ENCODE data around the gene ATP11A.
A peak's percentile ranks its signal among the peaks of the same experiment; 100 is the strongest.

The ATP11A gene

DNA sequence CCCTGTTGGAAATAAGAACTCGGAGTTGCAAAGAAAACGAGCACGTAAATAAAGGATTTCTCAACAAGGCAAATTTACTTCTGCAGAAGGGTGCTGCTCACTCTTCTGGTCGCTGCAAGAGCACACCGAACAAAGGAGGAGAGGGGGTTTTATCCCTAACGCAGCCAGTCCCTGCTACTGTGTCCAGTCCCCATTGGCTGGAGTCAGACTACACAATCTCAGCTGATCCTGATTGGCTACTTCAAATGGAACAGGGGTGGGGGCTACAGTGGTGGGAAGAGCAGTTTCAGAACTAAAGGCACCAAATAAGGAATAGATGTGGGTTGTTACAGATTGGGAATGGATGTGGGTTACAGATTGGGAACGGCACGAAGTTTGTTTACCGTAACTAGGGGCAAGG is 215.2 kb downstream of the ATP11A start:
- H3K9me3 ChIP-seq (ENCODE audit: insufficient read depth, low read depth, low read length), result peaks cover 15% of the 10 kb centered on the region
- no peak overlapping the region for H3K27ac ChIP-seq (ENCODE audit: low read length)
- peaks cover 15% of the 10 kb centered on the region for H3K36me3 ChIP-seq (ENCODE audit: insufficient read depth, low read depth, low read length)
- H3K4me1 ChIP-seq (ENCODE audit: insufficient read depth, low read length), result peaks cover 31% of the 10 kb centered on the region; the same call in 1 of the 2 replicates
- no peak overlapping the region for H3K4me3 ChIP-seq (ENCODE audit: low read length)
- no peaks in the 10 kb centered on the region for H3K27me3 ChIP-seq (ENCODE audit: insufficient read depth, low read length)
- no peak overlapping the region; the same call in 1 of the 2 replicates for H3K9ac ChIP-seq (ENCODE audit: low read depth, low read length)

DNA sequence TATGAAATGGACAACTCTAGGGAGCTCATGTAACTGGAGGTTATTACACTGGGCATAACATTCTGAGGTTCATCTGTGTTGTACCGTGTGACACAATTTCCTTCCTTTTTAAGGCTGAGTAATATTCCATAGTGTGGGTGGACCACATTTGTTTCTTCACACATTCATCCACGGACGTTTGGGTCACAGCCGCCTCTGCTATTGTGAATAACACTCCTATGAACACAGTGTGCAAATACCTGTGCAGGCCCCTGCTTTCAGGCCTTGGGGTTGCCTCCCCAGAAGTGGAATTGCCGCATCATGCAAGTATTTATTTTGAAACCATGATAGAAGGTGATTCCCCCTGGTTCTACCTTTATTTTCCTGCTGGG is 215.8 kb downstream of the ATP11A start:
- Histone ChIP-seq H3K36me3 (ENCODE audit: insufficient read depth, low read depth, low read length) (peaks cover 15% of the 10 kb centered on the region), H3K9me3 (ENCODE audit: insufficient read depth, low read depth, low read length) (peaks cover 15% of the 10 kb centered on the region), H3K27me3 (ENCODE audit: insufficient read depth, low read length) (no peaks in the 10 kb centered on the region), H3K9ac (ENCODE audit: low read depth, low read length) (peak overlapping the region; percentile 34; the same call in 1 of the 2 replicates), H3K4me3 (ENCODE audit: low read length) (peak overlapping the region; percentile 5; the same call in 1 of the 2 replicates), H3K27ac (ENCODE audit: low read length) (peak overlapping the region; percentile 37), H3K4me1 (ENCODE audit: insufficient read depth, low read length) (peaks cover 31% of the 10 kb centered on the region; the same call in 1 of the 2 replicates)

DNA sequence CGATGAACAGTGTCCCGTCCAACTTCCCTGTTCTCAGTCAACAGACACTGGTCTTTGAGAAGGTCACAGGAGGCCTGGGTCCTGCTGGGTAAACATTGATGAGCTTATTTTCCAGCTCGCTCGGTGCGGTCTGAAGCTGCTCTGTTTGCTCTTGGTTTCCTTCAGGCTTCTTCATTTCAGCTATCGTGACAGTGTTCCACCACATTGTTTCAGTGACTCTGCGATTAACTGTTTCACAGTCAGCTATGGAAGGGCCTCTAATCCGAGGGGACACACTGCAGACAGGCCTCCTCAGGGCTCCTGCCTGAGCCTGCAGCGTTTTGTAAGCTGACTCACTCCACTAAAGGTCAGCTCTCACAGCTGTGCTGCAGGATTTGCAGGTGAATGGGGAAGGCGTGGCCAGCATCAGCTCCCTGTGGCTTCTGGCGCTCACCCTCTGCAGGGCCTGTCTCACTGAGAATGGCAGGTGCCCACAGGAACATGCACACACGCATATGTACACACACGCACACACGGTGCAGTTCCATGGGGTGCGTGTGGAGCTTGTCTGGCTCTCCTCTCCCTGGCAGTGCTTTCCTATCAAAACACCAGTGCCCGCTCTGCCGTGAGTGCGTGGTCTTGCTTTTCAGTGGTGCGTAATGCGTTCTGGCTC is 216.3 kb downstream of the ATP11A start:
- peaks cover 28% of the 10 kb centered on the region; the same call in 1 of the 2 replicates for H3K4me1 ChIP-seq (ENCODE audit: insufficient read depth, low read length)
- H3K9me3 ChIP-seq (ENCODE audit: insufficient read depth, low read depth, low read length), result peaks cover 15% of the 10 kb centered on the region
- peaks cover 15% of the 10 kb centered on the region for H3K36me3 ChIP-seq (ENCODE audit: insufficient read depth, low read depth, low read length)
- peak overlapping the region; percentile 5; the same call in 1 of the 2 replicates for H3K4me3 ChIP-seq (ENCODE audit: low read length)
- H3K9ac ChIP-seq (ENCODE audit: low read depth, low read length), result peak overlapping the region; percentile 34; the same call in 1 of the 2 replicates
- H3K27ac ChIP-seq (ENCODE audit: low read length), result peak overlapping the region; percentile 37
- H3K27me3 ChIP-seq (ENCODE audit: insufficient read depth, low read length), result no peaks in the 10 kb centered on the region

DNA sequence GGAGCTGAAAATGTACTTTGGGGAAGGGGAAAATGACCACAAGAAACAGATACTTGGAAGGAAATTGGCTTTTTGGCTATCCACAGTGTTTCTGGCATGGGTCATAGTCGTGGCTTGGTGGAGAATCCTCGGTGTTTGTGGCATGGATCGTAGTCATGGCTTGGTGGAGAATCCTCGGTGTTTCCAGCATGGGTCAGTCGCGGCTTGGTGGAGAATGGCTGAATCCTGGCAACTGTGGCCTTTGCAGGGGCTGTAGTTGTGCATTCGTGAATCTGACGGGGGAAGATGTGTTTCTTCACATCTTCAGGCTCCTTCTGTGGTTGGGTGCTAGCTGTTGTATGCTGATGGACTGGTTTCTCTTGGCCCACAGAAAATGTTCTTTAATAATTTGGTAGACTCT is 217.4 kb downstream of the ATP11A start:
- Histone ChIP-seq H3K36me3 (ENCODE audit: insufficient read depth, low read depth, low read length) (peaks cover 15% of the 10 kb centered on the region), H3K9me3 (ENCODE audit: insufficient read depth, low read depth, low read length) (peaks cover 15% of the 10 kb centered on the region), H3K4me3 (ENCODE audit: low read length) (no peak overlapping the region), H3K9ac (ENCODE audit: low read depth, low read length) (no peak overlapping the region), H3K4me1 (ENCODE audit: insufficient read depth, low read length) (peaks cover 20% of the 10 kb centered on the region; the same call in 1 of the 2 replicates), H3K27ac (ENCODE audit: low read length) (no peak overlapping the region), H3K27me3 (ENCODE audit: insufficient read depth, low read length) (no peaks in the 10 kb centered on the region)

DNA sequence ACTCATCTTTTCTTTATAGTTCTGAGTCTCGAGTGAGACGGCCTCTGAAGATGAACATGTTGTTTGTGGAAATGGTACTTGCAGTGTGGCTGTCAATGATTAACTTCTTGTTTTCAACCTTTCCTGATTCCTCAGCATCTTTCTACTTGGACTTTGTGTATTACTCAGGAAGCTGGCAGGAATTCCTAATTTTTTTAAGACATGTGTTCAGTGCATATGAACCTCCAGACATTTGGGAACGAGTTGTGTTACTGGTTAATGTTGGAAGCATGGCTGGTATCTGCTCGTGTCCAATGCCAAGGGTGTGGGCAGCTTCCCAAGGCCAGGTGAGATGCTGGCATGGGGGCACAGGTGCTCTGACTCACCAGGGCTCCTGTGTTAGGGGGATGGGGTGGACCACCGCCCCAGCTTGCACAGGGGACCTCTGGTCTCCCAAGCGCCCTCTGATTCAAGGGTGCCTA is 218.1 kb downstream of the ATP11A start:
- Histone ChIP-seq H3K4me3 (ENCODE audit: low read length) (no peak overlapping the region), H3K36me3 (ENCODE audit: insufficient read depth, low read depth, low read length) (peaks cover 12% of the 10 kb centered on the region), H3K9me3 (ENCODE audit: insufficient read depth, low read depth, low read length) (peaks cover 15% of the 10 kb centered on the region), H3K4me1 (ENCODE audit: insufficient read depth, low read length) (peaks cover 14% of the 10 kb centered on the region; the same call in 1 of the 2 replicates), H3K9ac (ENCODE audit: low read depth, low read length) (no peak overlapping the region), H3K27ac (ENCODE audit: low read length) (no peak overlapping the region), H3K27me3 (ENCODE audit: insufficient read depth, low read length) (no peaks in the 10 kb centered on the region)

DNA sequence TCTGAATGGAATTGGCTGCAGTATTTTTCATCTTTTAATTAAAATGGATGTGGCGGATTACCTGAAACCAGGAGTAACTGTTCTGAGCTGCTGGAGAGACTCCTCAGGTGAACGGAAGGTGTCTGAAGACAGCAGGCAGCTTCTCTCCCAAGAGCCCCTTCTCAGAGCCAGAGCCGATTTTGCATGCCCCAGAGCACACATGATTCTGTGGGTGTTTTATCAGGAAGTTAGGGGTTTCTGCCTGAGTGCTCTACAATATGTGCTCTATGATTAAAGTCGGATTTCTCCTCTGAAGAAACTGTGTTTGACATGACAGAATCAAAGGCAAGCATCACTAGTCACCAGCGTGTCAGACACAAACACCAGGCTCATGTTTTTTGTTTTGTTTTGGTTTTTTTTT is 218.5 kb downstream of the ATP11A start:
- no peak overlapping the region for H3K9ac ChIP-seq (ENCODE audit: low read depth, low read length)
- H3K27ac ChIP-seq (ENCODE audit: low read length), result no peak overlapping the region
- H3K36me3 ChIP-seq (ENCODE audit: insufficient read depth, low read depth, low read length), result peaks cover 8% of the 10 kb centered on the region; the same call in 1 of the 2 replicates
- H3K27me3 ChIP-seq (ENCODE audit: insufficient read depth, low read length), result no peaks in the 10 kb centered on the region
- H3K9me3 ChIP-seq (ENCODE audit: insufficient read depth, low read depth, low read length), result peaks cover 15% of the 10 kb centered on the region
- H3K4me3 ChIP-seq (ENCODE audit: low read length), result no peak overlapping the region
- peaks cover 10% of the 10 kb centered on the region; the same call in 1 of the 2 replicates for H3K4me1 ChIP-seq (ENCODE audit: insufficient read depth, low read length)

DNA sequence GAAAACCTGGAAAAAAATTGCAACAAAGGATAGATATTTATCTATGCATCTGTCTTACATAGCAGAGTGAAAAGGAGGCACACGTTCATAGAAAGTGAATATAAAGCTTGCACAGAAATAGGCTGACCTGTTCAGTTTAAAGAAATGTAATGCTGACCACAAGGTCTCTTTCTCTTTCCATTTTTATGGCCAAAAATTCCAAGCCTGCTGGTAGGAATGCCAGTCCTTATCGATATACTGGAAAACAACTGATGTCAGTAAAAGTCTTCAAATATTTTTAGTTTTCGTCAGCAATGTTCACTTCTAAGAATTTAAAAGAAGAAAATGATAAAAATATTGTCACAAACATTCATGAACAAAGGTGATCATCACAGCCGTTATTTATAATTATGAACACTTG is 220.2 kb downstream of the ATP11A start:
- Histone ChIP-seq H3K36me3 (ENCODE audit: insufficient read depth, low read depth, low read length) (peaks cover under 1% of the 10 kb centered on the region; the same call in 1 of the 2 replicates), H3K9me3 (ENCODE audit: insufficient read depth, low read depth, low read length) (peaks cover 6% of the 10 kb centered on the region), H3K27ac (ENCODE audit: low read length) (no peak overlapping the region), H3K4me3 (ENCODE audit: low read length) (no peak overlapping the region), H3K4me1 (ENCODE audit: insufficient read depth, low read length) (peaks cover 10% of the 10 kb centered on the region; the same call in 1 of the 2 replicates), H3K9ac (ENCODE audit: low read depth, low read length) (no peak overlapping the region), H3K27me3 (ENCODE audit: insufficient read depth, low read length) (no peaks in the 10 kb centered on the region)

DNA sequence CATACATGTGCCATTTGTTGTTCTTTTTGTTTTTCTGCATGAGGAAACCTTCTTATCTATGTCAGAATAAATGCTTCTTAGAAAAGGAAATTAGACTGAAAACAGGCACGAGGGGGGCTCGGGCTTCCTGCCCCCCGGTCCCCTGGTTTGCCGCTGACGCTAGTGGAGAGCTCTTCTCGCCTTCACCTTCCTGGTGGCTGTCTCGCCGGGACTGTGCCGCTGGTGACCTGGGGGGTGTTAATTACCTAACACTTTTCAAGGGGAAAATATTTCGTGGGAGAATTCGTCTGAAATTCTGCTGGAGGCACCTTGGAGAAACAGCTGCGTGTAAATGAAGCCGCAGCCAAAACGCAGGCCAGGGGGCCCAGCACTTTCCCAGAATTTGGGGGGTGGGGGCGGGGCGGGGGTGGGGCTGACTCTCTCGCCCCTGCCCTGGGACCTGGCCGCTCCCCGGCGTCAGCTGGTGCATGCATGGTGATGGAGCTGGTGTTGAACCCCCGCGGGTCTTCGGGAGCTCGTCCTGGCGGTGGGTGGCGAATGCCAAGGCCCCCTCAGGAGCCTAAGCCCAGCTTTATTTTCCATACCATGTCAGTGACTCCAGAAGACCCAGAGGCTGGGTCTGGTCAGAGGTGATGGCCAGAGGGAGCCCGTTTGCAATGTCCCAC is 220.9 kb downstream of the ATP11A start:
- Histone ChIP-seq H3K9ac (ENCODE audit: low read depth, low read length) (no peak overlapping the region), H3K27ac (ENCODE audit: low read length) (no peak overlapping the region), H3K27me3 (ENCODE audit: insufficient read depth, low read length) (no peaks in the 10 kb centered on the region), H3K36me3 (ENCODE audit: insufficient read depth, low read depth, low read length) (no peaks in the 10 kb centered on the region), H3K9me3 (ENCODE audit: insufficient read depth, low read depth, low read length) (no peaks in the 10 kb centered on the region), H3K4me3 (ENCODE audit: low read length) (no peak overlapping the region), H3K4me1 (ENCODE audit: insufficient read depth, low read length) (peaks cover 9% of the 10 kb centered on the region; the same call in 1 of the 2 replicates)

DNA sequence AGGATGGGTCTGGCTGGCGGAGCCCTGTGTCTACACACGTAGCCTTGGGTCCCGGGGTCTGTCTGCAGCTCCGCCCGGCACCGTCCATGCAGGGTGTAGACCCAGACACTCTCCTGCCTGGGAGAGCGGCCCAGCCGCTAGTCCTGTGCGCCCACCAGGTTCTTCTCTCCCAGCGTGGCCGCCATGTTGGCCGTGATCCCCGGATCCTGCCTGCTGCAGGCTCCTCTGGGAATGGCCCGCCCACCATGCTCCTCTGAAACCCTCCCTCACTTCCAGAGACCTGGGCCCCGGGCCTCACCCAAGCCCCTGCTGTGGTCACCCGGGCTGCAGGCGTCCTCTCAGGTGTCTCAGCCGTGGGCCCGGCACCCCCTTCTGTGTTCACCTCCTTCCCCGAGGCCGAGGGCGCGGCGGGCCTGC is 221.5 kb downstream of the ATP11A start:
- Histone ChIP-seq H3K9ac (ENCODE audit: low read depth, low read length) (no peak overlapping the region), H3K9me3 (ENCODE audit: insufficient read depth, low read depth, low read length) (no peaks in the 10 kb centered on the region), H3K4me3 (ENCODE audit: low read length) (no peak overlapping the region), H3K36me3 (ENCODE audit: insufficient read depth, low read depth, low read length) (no peaks in the 10 kb centered on the region), H3K27me3 (ENCODE audit: insufficient read depth, low read length) (no peaks in the 10 kb centered on the region), H3K27ac (ENCODE audit: low read length) (no peak overlapping the region), H3K4me1 (ENCODE audit: insufficient read depth, low read length) (0 out of 2 replicates have a peak, but pooled peaks cover 5% of the 10 kb centered on the region)

DNA sequence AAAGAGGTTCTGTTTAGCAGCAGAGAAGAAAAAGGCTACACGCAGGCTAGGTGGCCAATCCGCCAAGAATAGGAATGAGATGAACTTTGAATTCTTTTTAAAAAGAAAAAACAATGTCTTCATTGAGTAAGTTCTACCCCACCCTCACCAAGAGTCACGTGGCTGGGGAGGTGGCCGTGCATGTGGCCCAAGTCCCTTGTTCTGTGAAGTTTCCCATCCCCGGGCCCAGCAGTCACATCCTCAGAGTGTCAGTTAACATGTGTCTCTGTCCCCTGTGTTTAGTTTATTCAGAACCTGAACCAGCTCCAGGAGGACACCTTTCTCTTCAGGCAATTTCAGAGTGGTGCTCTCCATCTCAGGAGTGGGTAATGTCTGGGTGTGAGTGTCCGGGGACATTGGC is 222.0 kb downstream of the ATP11A start:
- H3K9ac ChIP-seq (ENCODE audit: low read depth, low read length), result no peak overlapping the region
- no peak overlapping the region for H3K27ac ChIP-seq (ENCODE audit: low read length)
- H3K36me3 ChIP-seq (ENCODE audit: insufficient read depth, low read depth, low read length), result no peaks in the 10 kb centered on the region
- no peaks in the 10 kb centered on the region for H3K27me3 ChIP-seq (ENCODE audit: insufficient read depth, low read length)
- H3K9me3 ChIP-seq (ENCODE audit: insufficient read depth, low read depth, low read length), result no peaks in the 10 kb centered on the region
- H3K4me3 ChIP-seq (ENCODE audit: low read length), result no peak overlapping the region
- H3K4me1 ChIP-seq (ENCODE audit: insufficient read depth, low read length), result no peaks in the 10 kb centered on the region

DNA sequence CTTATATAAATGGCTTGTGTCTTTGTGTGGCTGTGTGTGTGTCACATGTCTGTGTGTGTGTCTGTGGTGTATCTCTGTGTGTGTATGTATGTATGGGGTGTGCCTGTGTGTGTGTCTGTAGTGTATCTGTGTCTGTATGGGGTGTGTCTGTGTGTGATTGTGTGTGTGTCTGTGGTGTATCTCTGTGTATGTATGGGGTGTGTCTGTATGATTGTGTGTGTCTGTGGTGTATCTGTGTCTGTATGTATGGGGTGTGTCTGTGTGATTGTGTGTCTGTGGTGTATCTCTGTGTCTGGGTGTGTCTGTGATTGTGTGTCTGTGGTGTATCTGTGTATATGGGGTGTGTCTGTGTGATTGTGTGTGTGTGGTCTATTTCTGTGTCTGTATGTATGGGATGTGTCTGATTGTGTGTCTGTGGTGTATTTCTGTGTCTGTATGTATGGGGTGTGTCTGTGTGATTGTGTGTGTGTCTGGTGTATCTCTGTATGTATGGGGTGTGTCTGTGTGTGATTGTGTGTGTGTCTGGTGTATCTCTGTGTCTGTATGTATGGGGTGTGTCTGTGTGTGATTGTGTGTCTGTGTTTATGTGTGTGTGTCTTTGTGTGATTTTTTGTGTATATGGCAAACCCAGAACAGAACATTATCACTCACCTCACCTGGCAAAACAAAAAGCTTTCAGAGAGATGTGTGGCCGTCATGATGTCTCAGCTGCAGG is 223.0 kb downstream of the ATP11A start:
- Histone ChIP-seq H3K4me1 (ENCODE audit: insufficient read depth, low read length) (no peaks in the 10 kb centered on the region), H3K4me3 (ENCODE audit: low read length) (no peak overlapping the region), H3K27me3 (ENCODE audit: insufficient read depth, low read length) (no peaks in the 10 kb centered on the region), H3K9me3 (ENCODE audit: insufficient read depth, low read depth, low read length) (no peaks in the 10 kb centered on the region), H3K27ac (ENCODE audit: low read length) (no peak overlapping the region), H3K36me3 (ENCODE audit: insufficient read depth, low read depth, low read length) (no peaks in the 10 kb centered on the region), H3K9ac (ENCODE audit: low read depth, low read length) (no peak overlapping the region)
